AG04449 (cell line): ENCODE data around the gene ASPG.

Source experiments
- CTCF ChIA-PET: fragments of 350-600 bp; formaldehyde crosslinking; extraction: SDS; loops from one replicate; lab custom pipeline; 2021; ENCODE audit warnings: antibody characterized with exemption; lab: Yijun Ruan, JAX
- POLR2A ChIA-PET: fragments of 400-600, 350-600 bp; formaldehyde crosslinking; extraction: SDS; loops from one replicate; lab custom pipeline; 2020; ENCODE audit warnings: antibody characterized with exemption, inconsistent platforms; lab: Yijun Ruan, JAX
- DNase-seq: peaks from one replicate; pipeline ENCODE4 v3.0.0-alpha.2; 2010; ENCODE audit warnings: low read depth, low spot score
- H3K4me3 ChIP-seq: 2 replicates; pipeline ENCODE4 v1.5.1; 2011; ENCODE audit warnings: low read depth, mild to moderate bottlenecking, control low read depth, low read length
- TF ChIP-seq, protein P1 (sequence below): IDR thresholded peaks from one replicate; pipeline ENCODE4 v1.5.1; 2011; ENCODE audit warnings: mild to moderate bottlenecking, moderate library complexity, low read length, control low read depth, inconsistent platforms; ENCODE audit not compliant: insufficient read depth; ENCODE audit errors: missing control alignments

The ASPG gene

DNA sequence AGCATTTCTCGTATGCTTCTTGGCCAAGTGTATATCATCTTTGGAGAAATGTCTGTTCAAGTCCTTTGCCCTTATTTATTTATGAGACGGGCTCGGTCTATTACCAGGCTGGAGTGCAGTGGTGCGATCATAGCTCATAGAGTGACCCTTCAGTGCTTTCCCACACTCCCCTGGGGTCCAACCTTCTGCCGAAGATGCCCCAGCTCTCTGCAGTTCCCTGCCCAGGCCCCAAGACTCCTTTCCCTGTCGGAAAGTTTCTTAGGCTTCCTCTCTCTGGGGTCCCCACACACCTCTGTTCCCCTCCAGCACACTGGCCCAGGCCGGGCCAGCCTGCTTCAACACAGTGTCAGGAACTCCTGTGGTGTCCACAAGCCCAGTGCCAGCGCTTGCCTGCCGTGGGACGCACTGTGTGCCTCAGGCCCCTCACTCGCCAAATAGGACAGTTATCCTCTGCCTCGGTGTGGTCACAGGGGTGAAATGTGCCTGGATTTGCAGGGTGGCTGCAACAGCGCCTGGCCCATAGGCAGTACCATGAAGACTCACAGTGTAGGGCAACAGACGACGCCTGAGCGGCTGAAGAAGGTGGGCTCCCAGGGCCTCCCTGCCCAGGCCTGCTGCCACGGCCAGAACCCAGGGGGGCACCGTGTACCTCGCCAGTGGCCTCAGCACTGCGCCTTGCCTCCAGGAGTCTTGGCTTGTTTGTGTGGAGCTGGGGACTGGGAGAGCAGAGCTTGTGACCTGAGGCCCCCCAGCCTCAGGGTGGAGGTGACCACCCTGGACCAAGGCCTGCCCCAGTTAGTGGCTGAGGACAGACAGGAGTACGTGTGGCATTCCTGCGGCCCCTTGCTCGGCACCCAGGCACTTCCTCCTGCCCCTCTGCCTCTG, 4.9 kb upstream of the ASPG start:
- CTCF ChIA-PET = interaction anchor here (4.5 kb wide), 1 partner anchor 559 kb away, joined by 29 read pairs; no protein-coding TSS in a partner anchor
- TF ChIP-seq, protein P1, sequence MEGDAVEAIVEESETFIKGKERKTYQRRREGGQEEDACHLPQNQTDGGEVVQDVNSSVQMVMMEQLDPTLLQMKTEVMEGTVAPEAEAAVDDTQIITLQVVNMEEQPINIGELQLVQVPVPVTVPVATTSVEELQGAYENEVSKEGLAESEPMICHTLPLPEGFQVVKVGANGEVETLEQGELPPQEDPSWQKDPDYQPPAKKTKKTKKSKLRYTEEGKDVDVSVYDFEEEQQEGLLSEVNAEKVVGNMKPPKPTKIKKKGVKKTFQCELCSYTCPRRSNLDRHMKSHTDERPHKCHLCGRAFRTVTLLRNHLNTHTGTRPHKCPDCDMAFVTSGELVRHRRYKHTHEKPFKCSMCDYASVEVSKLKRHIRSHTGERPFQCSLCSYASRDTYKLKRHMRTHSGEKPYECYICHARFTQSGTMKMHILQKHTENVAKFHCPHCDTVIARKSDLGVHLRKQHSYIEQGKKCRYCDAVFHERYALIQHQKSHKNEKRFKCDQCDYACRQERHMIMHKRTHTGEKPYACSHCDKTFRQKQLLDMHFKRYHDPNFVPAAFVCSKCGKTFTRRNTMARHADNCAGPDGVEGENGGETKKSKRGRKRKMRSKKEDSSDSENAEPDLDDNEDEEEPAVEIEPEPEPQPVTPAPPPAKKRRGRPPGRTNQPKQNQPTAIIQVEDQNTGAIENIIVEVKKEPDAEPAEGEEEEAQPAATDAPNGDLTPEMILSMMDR = no peak
- POLR2A ChIA-PET = no interaction called here
- no peak for DNase-seq
- H3K4me3 ChIP-seq = no peak overlapping the region

DNA sequence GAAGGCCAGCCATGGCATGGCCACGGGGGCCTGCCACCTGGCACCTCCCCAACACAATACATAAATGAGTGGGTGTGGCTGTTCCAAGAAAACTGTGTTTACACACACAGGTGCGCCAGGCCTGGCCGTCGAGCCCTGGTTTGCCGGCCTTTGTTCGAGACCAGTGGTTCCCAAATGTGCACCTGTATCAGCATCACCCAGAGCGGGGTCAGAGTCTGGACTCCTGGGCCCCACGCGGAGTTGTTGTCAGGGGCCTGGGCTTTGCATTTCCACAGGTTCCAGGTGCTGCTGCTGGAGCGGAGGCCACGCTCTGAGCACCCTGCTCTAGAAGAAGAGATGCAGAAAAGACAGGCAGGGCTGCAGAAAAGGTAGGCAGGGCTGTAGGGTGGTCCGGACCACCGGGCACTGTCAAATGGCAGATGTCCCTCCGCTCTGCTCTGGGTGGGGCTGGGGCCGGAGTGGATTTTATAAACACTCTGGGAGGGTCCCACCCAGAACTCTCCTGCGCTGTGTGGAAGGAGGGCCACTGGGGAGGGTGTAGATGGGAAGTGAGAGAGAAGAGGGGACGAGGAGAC, 4.2 kb upstream of the ASPG start:
- POLR2A ChIA-PET = no interaction called here
- CTCF ChIA-PET = no interaction called here
- TF ChIP-seq, protein P1 = no peak
- H3K4me3 ChIP-seq = no peak overlapping the region
- DNase-seq = no peak

DNA sequence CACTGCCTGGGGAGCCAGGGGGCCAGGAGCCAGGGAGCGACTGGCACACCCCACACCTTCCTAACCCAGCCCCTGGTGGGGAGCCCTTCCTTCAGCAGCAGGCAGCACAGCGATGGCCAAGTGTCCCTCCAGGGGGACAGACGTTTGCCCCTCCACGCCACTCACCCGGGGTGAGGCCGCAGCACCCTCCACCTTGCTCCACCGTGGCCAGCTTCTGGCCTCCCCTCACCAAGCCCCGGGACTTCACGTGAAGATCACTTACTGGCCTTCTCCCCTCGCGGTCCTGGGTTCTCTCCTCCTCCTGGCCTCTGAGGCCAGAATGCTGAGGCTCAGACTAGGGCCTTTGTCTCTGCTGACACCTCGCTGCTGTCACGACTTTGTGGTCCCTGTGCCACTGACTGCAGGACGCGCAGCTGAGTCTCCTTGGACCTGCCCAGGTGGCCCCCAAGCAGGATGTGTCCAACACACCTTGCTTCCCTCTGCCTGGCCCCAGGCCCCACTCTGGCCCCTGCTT, 3.5 kb upstream of the ASPG start:
- POLR2A ChIA-PET = no interaction called here
- DNase-seq = no peak
- CTCF ChIA-PET = no interaction called here
- TF ChIP-seq, protein P1 = no peak
- H3K4me3 ChIP-seq = no peak overlapping the region

DNA sequence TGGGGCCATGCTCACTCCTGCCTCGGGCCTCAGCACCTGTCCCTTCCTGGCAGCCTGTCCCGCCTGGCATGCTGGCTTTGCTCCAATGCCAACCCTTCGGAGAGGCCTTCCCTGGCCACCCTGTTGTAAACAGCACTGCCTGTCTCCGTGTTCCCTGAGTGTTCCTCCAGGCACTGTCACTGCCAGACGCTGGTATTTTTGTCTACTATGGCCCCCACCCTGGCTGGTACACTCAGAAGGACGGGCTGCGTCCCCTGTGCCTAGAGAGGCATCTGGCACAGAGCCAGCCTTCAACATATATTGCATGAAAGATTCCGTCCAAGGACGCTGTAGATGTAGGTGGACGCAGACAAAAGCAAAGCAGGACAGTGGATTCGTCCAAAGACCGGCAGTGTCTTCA, 2.7 kb upstream of the ASPG start:
- ChIA-PET CTCF (no interaction called here), POLR2A (no interaction called here)
- no peak for DNase-seq
- H3K4me3 ChIP-seq = no peak overlapping the region
- TF ChIP-seq, protein P1 = no peak

DNA sequence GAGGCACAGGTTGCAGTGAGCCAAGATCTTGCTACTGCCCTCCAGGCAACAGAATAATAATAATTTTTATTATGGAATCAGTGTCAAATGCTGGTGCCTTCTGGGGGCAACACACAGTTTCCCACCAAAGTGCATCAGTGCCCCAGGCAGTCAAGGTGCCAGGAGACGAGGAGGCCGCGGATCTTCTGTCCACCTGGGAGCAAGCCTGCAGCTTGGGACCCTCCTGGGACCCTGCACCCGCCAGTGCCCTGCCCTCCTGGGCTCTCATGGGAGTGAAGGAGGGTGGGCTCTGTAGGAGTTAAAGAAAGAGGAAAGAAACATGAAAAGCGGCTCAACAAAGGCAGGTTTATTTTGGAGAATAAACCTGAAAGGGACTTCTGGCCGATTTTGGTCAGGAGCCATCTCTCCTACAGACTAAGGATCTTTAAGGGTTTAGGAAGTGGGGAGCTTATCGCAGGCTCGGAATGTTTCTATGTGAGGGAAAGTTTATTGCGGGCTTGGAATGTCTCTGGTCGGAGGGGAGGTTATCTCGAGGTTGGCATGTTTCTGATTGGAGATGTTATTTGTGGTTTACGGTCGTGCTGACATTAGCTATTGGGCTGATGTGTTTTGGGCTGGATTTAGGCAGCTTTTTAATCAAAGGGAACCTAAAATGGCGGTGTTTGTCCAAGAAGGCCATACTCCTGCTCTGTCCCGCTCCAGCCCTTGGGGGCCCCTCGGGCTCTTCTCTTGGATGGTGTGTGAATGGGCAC, 1.1 kb upstream of the ASPG start:
- TF ChIP-seq, protein P1 = no peak
- DNase-seq = no peak
- ChIA-PET POLR2A (no interaction called here), CTCF (interaction anchor here (1.4 to 2.0 kb wide), 2 partner anchors 8 to 9 kb away, joined by 4 to 10 read pairs; no protein-coding TSS in a partner anchor)
- H3K4me3 ChIP-seq = no peak overlapping the region
